Lung (tissue), 12 donors: ENCODE data around the gene LRRC4B. TPM values are rescaled to one million over a fixed set of nuclear protein-coding genes. Genes with fewer than 3 reads are reported as not detected.
A peak's percentile ranks its signal among the peaks of the same experiment; 100 is the strongest.

ENCODE experiments used
- ATAC-seq: fragments of 200-7000 bp; cut with Tn5 transposase; one replicate; pipeline ENCODE4 v1.9.1; 2020; ENCODE audit warnings: moderate number of reproducible peaks; ENCODE audit not compliant: insufficient read depth, low FRiP score
- DNase-seq, 3 donors: peaks; one replicate each; pipeline ENCODE4 v3.0.0-alpha.2; 2013 to 2017
- H3K27ac ChIP-seq, 2 donors: one replicate each; pipeline ENCODE4 v1.5.1; 2013; ENCODE audit warnings: mild to moderate bottlenecking in 2 of 2, moderate library complexity in 2 of 2, control low read depth in 1 of 2, inconsistent platforms in 1 of 2, low read depth in 1 of 2, low read length in 1 of 2
- H3K27me3 ChIP-seq, 3 donors: one replicate each; pipeline ENCODE4 v1.5.1; 2013; ENCODE audit warnings: low read length in 2 of 3; ENCODE audit not compliant: control insufficient read depth in 3 of 3, insufficient read depth in 3 of 3
- H3K36me3 ChIP-seq, 4 donors: one replicate each; pipeline ENCODE4 v1.5.1; 2013; ENCODE audit warnings: low read length in 4 of 4, mild to moderate bottlenecking in 1 of 4, moderate library complexity in 1 of 4; ENCODE audit not compliant: control insufficient read depth in 4 of 4, insufficient read depth in 4 of 4
- H3K4me1 ChIP-seq, 5 donors: one replicate each; pipeline ENCODE4 v1.5.1; 2013; ENCODE audit warnings: low read length in 5 of 5, mild to moderate bottlenecking in 2 of 5, moderate library complexity in 1 of 5; ENCODE audit not compliant: control insufficient read depth in 5 of 5, insufficient read depth in 5 of 5
- H3K4me3 ChIP-seq: one replicate; pipeline ENCODE4 v1.5.1; 2013; ENCODE audit warnings: mild to moderate bottlenecking, control low read depth, moderate library complexity
- H3K9ac ChIP-seq, 2 donors: one replicate each; pipeline ENCODE4 v1.5.1; 2013; ENCODE audit warnings: low read length in 2 of 2, control low read depth in 1 of 2; ENCODE audit not compliant: insufficient read depth in 1 of 2
- H3K9me3 ChIP-seq, 4 donors: one replicate each; pipeline ENCODE4 v1.5.1; 2013; ENCODE audit warnings: low read length in 3 of 4, mild to moderate bottlenecking in 1 of 4, moderate library complexity in 1 of 4; ENCODE audit not compliant: control insufficient read depth in 4 of 4, insufficient read depth in 3 of 4
- WGBS, 2 donors: extraction: QIAGEN DNeasy Blood & Tissue Kit; methylation state at CpG; one replicate each; pipeline ENCODE4 v1.1.7; 2013; 5-methylcytosine and 5-hydroxymethylcytosine counted together
- polyA plus RNA-seq, 2 donors: library from polyadenylated mRNA; stranded (reverse); fragments of 200-250 nt; gene quantifications; one replicate each; pipeline ENCODE4 v1.2.1, GENCODE V29; 2013
- total RNA-seq, 2 donors: library from RNA; depleted of rRNA in 1 of 2; stranded (reverse); fragments of >200 nt in 1 of 2; gene quantifications; one replicate each; pipeline ENCODE4 v1.2.1, GENCODE V29; 2014 to 2021
- TF ChIP-seq, protein P1 (sequence below): IDR thresholded peaks from 2 replicates; pipeline ENCODE4 v1.5.1; 2012; ENCODE audit warnings: mild to moderate bottlenecking; ENCODE audit errors: control extremely low read depth, extremely low read depth
- donor health status: control.
- donor health status: control.
- donor health status: Bipolar disorder and iron deficiency.
- donor health status: healthy.
- donor health status: DM: yes; HTN: yes; CAD: no.

The LRRC4B gene
- total and polyA plus RNA-seq, 4 donors = 1.7 to 10.8 (median 2.7) TPM

DNA sequence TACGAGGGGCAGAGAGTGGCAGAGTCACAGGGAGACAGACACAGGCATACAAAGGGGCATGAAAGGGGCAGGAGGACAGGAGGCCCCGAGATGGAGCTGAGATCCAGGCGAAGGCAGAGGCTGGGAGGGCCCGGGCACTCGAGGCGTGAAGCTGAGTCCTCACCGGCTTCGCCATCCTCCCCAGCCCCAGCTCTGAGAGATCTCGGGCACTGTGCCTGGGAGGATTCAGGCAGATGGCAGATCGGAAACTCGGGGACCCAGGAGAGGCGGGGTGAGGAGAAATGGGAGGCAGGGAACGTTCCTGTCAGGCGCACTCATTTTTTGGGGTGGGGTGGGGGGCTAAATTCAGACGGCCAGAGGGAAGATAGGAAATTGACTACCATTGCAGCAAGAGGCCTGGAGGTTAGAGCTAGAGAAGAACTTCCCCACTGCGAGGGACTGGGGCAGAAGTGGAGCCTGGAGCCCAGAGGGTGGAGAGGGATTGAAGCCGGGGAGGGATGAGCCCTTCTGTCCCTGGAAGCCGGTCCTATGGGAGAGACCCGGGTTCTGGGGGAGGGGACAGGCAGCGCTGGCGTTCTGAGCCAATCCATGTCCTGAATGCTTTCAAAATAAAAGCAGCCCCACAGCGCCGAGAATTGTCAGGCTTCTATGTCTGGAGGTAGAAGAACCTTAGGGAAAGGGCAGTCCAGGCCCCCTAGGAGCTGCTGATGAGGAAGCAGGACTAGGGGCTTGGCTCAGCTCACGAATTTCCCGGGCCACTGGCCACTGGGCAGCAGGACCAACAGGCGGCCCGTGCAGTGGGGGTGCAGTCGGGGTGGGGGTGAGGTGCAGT lies 12.6 kb downstream of the LRRC4B start:
- H3K9me3 ChIP-seq = peaks cover 0 to 2% (median 0%) of the 10 kb centered on the region in 4 donors
- ATAC-seq (no peak), DNase-seq (peak in 1 of 3 donors; percentile 41)
- no peak overlapping the region for H3K4me3 ChIP-seq
- 25 to 28% methylated on average over 28 of the region's 28 CpGs for WGBS, 2 donors
- peaks cover 3 to 8% (median 3%) of the 10 kb centered on the region in 3 donors for H3K27me3 ChIP-seq
- TF ChIP-seq, protein P1, sequence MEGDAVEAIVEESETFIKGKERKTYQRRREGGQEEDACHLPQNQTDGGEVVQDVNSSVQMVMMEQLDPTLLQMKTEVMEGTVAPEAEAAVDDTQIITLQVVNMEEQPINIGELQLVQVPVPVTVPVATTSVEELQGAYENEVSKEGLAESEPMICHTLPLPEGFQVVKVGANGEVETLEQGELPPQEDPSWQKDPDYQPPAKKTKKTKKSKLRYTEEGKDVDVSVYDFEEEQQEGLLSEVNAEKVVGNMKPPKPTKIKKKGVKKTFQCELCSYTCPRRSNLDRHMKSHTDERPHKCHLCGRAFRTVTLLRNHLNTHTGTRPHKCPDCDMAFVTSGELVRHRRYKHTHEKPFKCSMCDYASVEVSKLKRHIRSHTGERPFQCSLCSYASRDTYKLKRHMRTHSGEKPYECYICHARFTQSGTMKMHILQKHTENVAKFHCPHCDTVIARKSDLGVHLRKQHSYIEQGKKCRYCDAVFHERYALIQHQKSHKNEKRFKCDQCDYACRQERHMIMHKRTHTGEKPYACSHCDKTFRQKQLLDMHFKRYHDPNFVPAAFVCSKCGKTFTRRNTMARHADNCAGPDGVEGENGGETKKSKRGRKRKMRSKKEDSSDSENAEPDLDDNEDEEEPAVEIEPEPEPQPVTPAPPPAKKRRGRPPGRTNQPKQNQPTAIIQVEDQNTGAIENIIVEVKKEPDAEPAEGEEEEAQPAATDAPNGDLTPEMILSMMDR = no peak
- H3K4me1 ChIP-seq = peaks cover 0 to 19% (median 0%) of the 10 kb centered on the region in 5 donors
- no peak overlapping the region for H3K27ac ChIP-seq
- H3K9ac ChIP-seq = no peak overlapping the region
- H3K36me3 ChIP-seq = no peaks in the 10 kb centered on the region

DNA sequence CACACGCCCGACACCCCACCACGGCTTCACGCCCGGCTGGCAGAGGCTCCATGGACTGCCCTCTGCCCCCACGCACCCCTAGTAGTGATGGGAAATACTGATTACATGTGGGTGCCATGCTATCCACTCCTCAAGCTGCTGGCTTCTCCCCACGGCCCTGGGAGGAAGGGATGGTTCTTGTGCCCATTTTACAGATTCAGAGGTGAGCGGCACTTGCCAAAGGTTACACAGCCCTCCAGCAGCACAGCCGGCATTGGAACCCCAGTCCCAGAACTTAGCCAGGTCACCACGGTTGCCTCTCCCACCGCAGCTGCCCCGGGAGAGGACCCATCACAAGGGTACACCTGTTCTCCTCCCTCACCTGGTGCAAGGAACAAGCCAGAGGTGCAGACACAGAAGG lies 13.2 kb downstream of the LRRC4B start:
- Histone ChIP-seq H3K9ac (no peak overlapping the region), H3K4me1 (peaks cover 0 to 26% (median 0%) of the 10 kb centered on the region in 5 donors), H3K27me3 (peaks cover 3 to 13% (median 3%) of the 10 kb centered on the region in 3 donors), H3K9me3 (peaks cover 0 to 2% (median 0%) of the 10 kb centered on the region in 4 donors), H3K36me3 (no peaks in the 10 kb centered on the region), H3K4me3 (no peak overlapping the region), H3K27ac (no peak overlapping the region)
- no peak for ATAC-seq
- DNase-seq = no peak
- TF ChIP-seq, protein P1 = no peak
- WGBS, 2 donors = 68 to 75% methylated on average over 12 of the region's 12 CpGs

DNA sequence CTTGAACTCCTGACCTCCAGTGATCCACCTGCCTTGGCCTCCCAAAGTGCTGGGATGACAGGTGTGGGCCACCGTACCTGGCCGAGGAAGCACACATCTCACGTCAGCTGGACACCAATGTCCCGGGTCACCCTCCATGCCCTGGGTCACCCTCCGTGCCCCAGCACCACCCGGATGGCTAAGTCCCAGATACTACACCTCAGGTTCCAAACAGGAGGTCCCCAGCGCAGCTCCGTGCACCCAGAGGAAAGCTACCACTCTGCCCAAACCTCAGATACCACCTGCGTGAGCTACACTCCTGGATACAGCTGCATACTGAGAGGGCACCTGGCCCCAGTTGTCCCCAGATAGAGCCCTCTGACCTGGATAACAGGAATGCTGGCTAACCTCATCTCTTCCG lies 14.0 kb downstream of the LRRC4B start:
- Histone ChIP-seq H3K9me3 (peaks cover 0 to 2% (median 0%) of the 10 kb centered on the region in 4 donors), H3K9ac (no peak overlapping the region), H3K4me1 (peaks cover 0 to 28% (median 0%) of the 10 kb centered on the region in 5 donors), H3K4me3 (no peak overlapping the region), H3K27ac (no peak overlapping the region), H3K36me3 (no peaks in the 10 kb centered on the region), H3K27me3 (peaks cover 3 to 20% (median 3%) of the 10 kb centered on the region in 3 donors)
- WGBS, 2 donors = 85 to 92% methylated on average over 10 of the region's 10 CpGs
- TF ChIP-seq, protein P1 = no peak
- no peak for ATAC-seq
- DNase-seq = no peak
